Measurements from ENCODE around the gene YIPF4.
"Not testable (repeated sequence)": the region's sequence is repeated elsewhere in the genome, so short reads cannot be mapped to it uniquely, and the experiment has no call there.

Gene YIPF4

GRCh38 chr2:32290000-32290339, 12.3 kb downstream of the YIPF4 start:
- no peaks in the 10 kb centered on the region for H3K9me3 ChIP-seq
- H3K36me3 ChIP-seq = no peaks in the 10 kb centered on the region; the same call in none of the 2 replicates
- no peaks in the 10 kb centered on the region for H3K27me3 ChIP-seq
- H3K4me1 ChIP-seq = peaks cover 4% of the 10 kb centered on the region; the same call in 1 of the 2 replicates
- TF ChIP-seq CTCF (IDR thresholded peaks at IDR 0.05; ENCODE audit: low read depth, low read length) = no peak
- DNase-seq = no peak
- no peak overlapping the region for H3K4me3 ChIP-seq (ENCODE audit: low read depth, low read length)

- Histone ChIP-seq H3K9me3 (no peaks in the 10 kb centered on the region), H3K4me3 (ENCODE audit: low read depth, low read length) (no peak overlapping the region), H3K27me3 (no peaks in the 10 kb centered on the region), H3K4me1 (peaks cover 4% of the 10 kb centered on the region; the same call in 1 of the 2 replicates), H3K36me3 (no peaks in the 10 kb centered on the region; the same call in none of the 2 replicates)
- DNase-seq = no peak
- no peak for TF ChIP-seq CTCF (IDR thresholded peaks at IDR 0.05; ENCODE audit: low read depth, low read length)
Measured at GRCh38 chr2:32291746-32292145, 14.0 kb downstream of the YIPF4 start.

GRCh38 chr2:32293493-32293892, 15.8 kb downstream of the YIPF4 start:
- DNase-seq; H3K36me3 ChIP-seq; H3K4me1 ChIP-seq; H3K27me3 ChIP-seq; H3K4me3 ChIP-seq (ENCODE audit: low read depth, low read length); H3K9me3 ChIP-seq: not testable (repeated sequence)

GRCh38 chr2:32293966-32294562, 16.4 kb downstream of the YIPF4 start:
- not testable (repeated sequence) for H3K4me1 ChIP-seq; H3K27me3 ChIP-seq; H3K4me3 ChIP-seq (ENCODE audit: low read depth, low read length); H3K9me3 ChIP-seq; H3K36me3 ChIP-seq; DNase-seq

- H3K27me3 ChIP-seq = no peaks in the 10 kb centered on the region
- no peak for TF ChIP-seq CTCF (IDR thresholded peaks at IDR 0.05; ENCODE audit: low read depth, low read length)
- no peak overlapping the region for H3K4me3 ChIP-seq (ENCODE audit: low read depth, low read length)
- H3K9me3 ChIP-seq = no peaks in the 10 kb centered on the region
- no peak for DNase-seq
- 0 out of 2 replicates have a peak, but pooled peaks cover 2% of the 10 kb centered on the region for H3K36me3 ChIP-seq
- no peaks in the 10 kb centered on the region for H3K4me1 ChIP-seq
Measured at GRCh38 chr2:32310577-32310976, 32.9 kb downstream of the YIPF4 start.

GRCh38 chr2:32314886-32315285, 37.2 kb downstream of the YIPF4 start:
- no peaks in the 10 kb centered on the region for H3K27me3 ChIP-seq
- TF ChIP-seq CTCF (IDR thresholded peaks at IDR 0.05; ENCODE audit: low read depth, low read length) = no peak
- H3K4me3 ChIP-seq (ENCODE audit: low read depth, low read length) = no peak overlapping the region
- DNase-seq = no peak
- no peaks in the 10 kb centered on the region for H3K4me1 ChIP-seq
- no peaks in the 10 kb centered on the region for H3K9me3 ChIP-seq
- H3K36me3 ChIP-seq = no peaks in the 10 kb centered on the region

- not testable (repeated sequence) for H3K9me3 ChIP-seq; H3K4me1 ChIP-seq; H3K4me3 ChIP-seq (ENCODE audit: low read depth, low read length); H3K27me3 ChIP-seq; DNase-seq; H3K36me3 ChIP-seq
Measured at GRCh38 chr2:32328679-32329078, 51.0 kb downstream of the YIPF4 start.

- H3K36me3 ChIP-seq; H3K4me1 ChIP-seq; H3K4me3 ChIP-seq (ENCODE audit: low read depth, low read length); DNase-seq; H3K9me3 ChIP-seq; H3K27me3 ChIP-seq: not testable (repeated sequence)
Measured at GRCh38 chr2:32329180-32329980, 51.7 kb downstream of the YIPF4 start.

All from BE2C (cell line).